Renal pelvis (tissue), 12 donors: Measurements from ENCODE around the gene SLIT1. TPM values are rescaled to one million over a fixed set of nuclear protein-coding genes. Genes with fewer than 3 reads are reported as not detected.
A peak's percentile ranks its signal among the peaks of the same experiment; 100 is the strongest.

ENCODE experiments used
- DNase-seq: peaks from one replicate; pipeline ENCODE4 v3.0.0-alpha.2; 2013
- long read RNA-seq, 16 experiments: transcript quantifications; one replicate each; lab custom pipeline, GENCODE V29; 2026
- polyA plus RNA-seq, 3 donors: library from polyadenylated mRNA; unstranded; fragments of 120-200 nt; gene quantifications; one replicate each; pipeline ENCODE4 v1.2.1, GENCODE V29; 2013; ENCODE audit not compliant: insufficient read length in 3 of 3

The SLIT1 gene
- polyA plus RNA-seq: 1 to 10 TPM; 6.7 to 8.3 (median 7.9) TPM
- long read RNA-seq, donor 1: 0 reads
- long read RNA-seq, donor 2: 0 reads
- long read RNA-seq, donor 3: 0 reads
- long read RNA-seq, donor 4: 0 reads
- long read RNA-seq, donor 5: 0 reads
- long read RNA-seq, donor 6: 0 reads
- long read RNA-seq, donor 7: 0 reads
- long read RNA-seq, donor 8: 0 reads
- long read RNA-seq, donor 9: 0 reads
- long read RNA-seq, donor 10: 0 reads
- long read RNA-seq, donor 11: 0 reads
- long read RNA-seq, donor 12: 0 reads
- long read RNA-seq, donor 13: 0 reads
- long read RNA-seq, donor 14: 0 reads
- long read RNA-seq, donor 15: 0 reads
- long read RNA-seq, donor 16: 0 reads

DNA sequence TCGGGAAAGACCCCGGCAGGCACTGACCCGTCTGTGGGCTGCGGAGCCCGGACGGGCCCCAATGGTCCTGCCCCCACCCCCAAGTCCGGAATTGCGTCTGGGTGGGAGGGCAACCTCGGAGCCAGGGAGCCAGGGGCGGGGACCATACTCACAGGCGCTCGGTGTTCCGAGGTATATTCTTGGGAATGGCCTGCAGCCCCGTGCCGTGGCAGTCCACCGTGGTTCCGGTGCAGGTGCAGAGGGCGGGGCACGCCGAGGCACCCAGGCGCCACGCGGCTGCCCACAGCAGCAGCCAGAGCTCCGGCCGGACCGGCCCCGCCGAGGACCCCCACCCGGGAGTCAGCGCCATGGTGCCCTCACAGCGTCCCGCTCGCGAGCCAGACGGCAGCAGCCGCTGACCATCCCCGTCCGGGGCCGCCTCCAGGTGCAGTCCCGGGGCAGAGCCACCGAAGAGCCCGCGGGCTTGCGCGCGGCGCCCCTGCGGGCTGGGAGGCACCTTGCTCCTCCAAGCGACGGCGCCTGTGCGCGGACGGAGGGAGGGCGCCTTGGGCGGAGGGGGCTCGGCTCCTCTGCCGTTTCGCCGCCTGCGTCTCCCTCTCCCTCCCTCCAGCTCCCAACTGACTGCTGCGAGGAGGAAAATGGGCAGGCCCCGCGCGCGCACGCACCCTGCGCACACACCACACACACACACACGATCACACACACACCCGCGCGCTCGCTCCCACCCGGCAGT lies at the start of gene SLIT1:
Gene SLIT1, minus strand, starts transcription at position 634 of the 733 bp plus-strand sequence. Its CDS starts 285 bp downstream, at position 349.
- DNase-seq: no peak

DNA sequence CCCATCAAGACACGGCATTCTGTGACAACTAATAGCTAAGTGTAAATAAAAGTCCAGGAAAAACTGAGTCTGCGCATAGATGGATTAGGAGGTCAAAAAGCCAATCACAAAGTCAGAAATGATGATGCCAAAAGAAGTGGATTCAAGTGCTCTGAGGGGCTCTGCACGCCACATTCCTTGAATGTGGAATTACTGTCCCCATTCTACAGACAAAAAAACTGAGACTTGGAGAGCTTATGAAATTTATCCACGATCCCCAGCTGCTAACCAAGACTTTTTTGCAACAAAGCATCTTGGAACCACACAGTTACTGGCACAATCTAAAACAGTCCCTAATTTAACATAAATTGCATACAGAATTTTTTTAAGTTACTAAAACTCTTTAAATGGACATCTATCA lies 49.6 kb upstream of the SLIT1 start:
- no peak for DNase-seq

DNA sequence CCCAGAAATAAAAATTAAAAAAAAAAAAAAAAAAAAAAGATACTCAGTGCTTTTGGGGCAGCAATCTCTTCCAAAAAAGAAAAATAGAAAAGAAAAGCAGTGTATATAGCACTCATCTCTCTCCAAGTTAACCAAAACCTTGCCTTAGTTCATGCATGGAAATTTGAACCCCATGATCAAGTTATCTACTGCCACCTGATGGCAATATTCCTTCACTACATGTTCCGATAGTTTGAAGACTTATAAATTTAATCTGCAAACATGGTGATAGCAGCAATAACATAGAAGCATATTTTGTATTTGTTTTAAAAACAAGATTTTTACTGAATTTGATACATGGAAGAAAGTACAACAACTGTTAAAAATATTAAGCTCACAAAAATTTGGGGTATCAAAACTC lies 48.6 kb upstream of the SLIT1 start:
- DNase-seq: peak; percentile 36

DNA sequence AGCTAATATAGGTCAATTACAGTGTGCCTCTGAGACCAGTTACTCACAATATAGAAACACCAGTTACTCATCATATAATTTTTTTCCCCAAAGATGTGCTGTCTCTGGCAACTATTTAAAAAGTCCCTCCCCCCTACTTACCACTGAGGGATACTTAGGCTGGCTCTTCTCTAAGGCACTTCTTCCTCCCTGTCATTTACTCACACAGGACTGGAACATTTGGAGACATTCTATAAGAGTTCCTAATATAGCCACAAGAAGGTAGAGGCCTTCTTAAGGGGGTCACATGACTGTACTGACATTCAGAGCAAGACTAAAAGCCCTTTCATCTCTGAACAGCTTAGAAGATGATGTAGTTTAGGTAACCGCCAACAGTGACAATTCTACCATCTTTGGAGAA lies 44.4 kb upstream of the SLIT1 start:
- no peak for DNase-seq

DNA sequence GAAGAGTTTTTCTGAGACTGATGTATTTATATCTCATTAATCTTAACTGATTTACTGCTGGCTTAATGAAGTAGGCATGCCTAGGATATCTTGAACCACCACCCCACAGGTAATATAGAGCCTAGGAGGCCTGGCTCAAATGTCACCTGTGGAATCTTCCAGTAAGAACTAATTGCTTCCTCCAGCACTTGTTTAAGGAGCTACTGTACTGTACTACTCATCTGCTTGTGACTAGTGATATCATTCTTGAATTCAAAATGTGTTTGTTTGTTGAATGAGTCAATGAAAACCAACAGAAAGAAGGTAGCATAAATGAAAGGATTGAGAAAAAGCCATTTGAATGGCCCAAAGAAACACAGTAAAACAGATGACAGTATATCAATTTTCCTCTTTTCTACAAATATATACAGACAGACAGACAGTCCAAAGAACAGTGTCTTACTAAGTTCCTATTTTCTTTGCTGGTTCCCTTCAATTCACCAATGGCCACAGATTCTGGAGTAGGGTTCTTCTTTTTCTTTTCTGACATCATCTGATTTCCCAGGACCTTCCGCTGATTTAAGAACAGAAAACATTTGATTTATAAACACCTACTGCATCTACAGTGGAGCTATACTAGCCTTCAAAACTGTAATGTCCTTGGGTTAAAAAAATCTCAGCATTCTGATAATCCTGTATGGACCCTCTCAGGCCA lies 43.7 kb upstream of the SLIT1 start:
- no peak for DNase-seq

DNA sequence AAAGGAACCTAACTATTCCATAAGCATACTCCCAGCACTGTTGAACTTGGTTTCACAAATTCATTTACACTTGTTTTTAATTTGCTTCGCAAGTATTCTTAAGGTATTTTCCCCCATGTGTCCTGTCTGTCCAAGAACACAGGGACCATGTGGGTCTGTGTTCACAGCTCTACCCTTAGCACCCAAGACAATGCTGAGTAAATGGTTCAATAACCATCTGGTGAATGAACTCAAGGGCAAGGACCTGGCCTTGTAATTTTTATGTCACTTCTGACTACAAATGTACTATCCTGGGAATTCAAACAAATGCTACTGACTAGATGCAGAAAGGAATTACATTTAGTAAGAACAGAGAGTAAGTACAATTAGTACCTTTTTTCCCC lies 43.0 kb upstream of the SLIT1 start:
- DNase-seq: no peak

DNA sequence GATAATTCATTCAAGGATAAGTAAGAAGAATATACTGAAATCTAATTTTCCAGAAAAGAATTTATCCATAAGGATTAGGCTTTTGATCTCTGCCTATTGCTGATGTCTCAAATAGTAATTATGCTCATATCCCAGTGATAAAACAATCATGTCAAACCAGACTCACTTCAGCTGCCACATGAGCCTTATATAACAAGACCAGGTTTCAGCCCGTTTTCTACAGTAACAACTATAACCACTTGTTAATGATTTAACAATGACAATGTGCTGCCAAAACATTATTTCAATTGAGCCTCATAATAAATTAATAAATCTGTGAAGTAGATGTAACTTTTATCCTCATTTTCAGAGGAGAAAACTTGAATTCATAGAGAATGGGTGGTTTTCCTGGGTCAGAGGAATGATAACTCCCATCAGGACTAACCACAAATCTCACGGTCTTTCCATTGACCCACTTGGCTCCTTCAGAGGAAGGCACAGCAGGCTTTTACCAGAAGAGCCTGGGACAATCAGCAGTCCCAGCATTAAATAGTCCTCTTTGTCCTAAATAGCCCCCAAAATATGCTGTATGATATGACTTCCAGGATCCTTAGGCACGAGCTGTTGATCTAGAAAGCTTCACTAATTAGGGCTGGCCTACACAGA lies 42.5 kb upstream of the SLIT1 start:
- no peak for DNase-seq

DNA sequence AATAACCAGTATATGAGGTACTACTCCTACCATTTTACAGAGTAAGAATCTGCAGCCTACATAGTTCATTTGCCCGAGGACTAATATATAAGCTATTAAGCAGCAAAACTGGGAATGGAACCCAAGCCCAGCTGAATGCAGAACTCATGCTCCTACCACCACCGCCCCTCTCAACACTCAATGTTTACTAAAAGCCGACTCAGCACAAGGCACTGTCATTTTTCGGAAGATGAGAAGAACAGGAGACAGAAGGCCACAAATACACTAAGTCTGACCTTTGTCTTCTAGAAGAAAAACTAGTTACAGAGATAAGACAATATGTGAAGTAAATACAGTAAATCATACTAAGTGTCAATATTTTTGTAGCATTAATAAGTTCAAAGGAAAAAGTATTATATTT lies 40.6 kb upstream of the SLIT1 start:
- DNase-seq: no peak

DNA sequence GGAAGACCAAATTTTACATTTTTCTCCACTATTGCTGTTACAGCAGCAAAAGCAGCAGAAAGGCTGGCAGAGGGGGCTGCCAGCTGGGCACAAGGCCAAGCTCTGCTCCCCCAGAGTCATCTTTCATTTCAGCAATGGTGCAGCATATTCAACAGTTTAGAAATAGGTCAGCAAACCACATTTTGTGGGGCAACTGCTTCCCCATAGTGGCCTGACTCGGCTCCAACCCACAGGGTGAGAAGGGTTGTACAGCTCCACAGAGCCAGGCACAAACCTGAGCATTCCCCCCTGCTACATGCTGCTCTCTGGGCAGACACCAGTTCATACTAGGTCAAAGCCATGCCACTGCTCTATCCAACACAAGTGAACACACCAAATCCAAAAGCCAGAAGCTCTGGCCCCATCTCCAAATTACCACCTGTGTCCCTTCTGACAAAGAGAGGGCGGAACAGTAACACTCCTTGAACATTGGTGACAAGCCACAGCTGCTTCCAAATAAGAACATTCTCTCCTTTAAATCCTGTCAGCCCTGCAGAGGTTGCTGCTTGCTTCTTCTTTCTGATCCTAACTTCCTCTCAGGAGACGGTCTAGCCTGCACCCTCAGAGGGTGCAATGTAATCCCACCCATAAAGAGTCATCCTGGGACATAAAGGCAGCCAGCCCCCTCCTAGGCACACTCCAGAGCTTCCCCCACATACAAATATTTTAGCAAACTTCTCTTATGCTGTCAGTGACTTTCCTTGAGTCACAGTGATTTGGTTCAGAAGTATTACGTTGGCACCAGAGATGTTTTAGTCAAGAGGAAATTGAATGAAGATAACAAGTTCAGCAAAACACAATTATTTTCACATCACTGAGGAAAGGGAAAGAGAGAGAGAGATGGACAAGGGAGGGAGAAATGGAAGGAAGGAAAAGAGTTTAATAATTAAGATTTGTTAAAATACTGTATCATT lies 39.0 kb upstream of the SLIT1 start:
- no peak for DNase-seq

DNA sequence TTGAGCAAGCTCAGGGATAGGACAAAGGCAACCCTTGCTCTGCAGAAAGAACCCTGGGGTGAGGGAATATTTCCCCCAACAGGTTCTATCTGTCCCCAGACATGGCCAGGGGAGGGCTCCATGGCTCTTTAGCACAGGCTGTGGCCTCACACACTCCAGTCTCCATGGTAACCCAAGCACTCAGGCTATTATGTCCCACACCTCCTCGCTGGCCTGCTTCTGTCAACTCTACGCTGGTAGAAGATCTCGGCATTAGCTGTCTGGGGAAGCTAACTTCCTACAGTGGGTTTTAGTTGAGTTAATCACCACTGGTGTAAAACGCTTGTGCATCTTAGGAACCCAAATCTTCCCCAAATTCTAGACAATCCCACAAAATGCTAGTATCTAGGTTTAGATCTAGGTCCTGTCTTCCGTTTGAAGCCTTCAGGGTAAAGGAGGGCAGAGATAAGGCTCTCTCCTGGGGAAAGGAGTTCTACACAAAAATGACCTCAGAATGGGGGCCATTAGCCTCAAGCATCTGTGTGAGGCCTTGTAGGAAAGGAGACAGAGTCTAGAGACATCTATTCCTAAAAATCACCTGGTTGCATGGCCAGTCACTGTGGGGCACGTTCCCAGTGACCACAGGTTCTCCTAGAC lies 36.7 kb upstream of the SLIT1 start:
- DNase-seq: peak; percentile 39

DNA sequence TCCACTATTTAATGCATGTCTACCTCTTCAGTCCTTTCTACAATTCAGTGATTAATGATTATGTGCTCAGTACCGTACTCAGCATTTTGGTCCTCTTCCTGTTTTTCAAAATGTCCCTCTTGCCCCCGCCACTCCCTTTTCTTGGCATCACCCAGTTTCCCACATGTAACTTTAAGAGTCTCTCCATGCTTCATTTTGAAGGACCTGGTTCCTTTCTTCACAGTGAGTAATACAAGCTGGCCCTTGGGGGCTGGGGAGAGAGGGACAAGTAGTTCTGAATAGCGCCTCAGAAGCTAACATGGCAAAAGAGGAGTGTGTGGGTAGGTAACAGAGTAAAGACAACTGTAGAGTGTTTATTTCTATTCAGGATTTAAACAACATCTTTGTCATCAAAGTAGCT lies 34.6 kb upstream of the SLIT1 start:
- DNase-seq: no peak

DNA sequence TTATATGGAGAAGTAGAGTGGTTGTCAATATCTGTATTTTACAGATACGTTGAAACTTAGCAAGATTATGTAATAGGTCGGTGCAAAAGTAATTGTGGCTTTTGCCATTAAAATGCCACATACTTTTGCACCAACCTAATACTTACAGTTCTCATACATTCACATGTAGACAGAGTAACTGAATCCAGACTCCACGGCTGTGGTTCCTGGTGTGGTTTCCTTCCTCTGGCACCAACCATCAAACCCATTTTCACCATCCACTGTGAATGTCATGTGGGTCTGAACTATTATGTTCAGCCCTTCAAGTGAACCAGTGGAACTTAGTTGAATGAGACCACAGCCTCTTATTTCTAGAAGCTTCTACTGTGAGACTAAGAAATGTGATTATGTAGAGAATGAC lies 31.5 kb upstream of the SLIT1 start:
- DNase-seq: no peak

DNA sequence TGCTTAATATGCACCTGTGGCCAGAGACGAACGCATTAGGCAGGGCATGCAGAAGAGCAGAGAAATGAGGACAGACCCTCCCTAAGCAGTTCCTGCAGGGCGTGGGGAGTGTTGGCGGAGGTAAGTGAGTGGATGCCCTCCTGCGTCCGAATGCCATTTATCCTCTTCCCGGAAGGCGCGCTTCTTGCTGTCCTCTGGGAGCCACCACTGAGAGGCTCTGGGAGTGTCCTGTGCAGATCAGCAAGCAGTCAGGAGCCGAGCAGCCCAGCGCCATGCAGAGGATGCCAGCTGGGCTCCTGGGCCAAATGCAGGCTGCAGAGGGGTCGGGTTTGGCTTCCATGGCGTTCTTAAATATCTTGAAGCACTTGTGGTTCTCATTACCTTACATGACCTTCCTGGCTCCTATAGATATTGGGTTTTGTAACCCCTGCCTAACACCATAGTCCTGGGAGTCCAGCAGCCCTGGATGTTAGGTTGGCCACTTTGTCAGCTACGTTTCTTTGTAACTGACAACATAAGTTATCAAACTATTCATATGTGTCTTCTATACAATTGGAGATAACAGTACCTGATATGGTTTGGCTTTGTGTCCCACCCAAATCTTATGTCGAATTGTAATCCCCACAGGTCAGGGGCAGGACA lies 30.0 kb upstream of the SLIT1 start:
- DNase-seq: no peak

DNA sequence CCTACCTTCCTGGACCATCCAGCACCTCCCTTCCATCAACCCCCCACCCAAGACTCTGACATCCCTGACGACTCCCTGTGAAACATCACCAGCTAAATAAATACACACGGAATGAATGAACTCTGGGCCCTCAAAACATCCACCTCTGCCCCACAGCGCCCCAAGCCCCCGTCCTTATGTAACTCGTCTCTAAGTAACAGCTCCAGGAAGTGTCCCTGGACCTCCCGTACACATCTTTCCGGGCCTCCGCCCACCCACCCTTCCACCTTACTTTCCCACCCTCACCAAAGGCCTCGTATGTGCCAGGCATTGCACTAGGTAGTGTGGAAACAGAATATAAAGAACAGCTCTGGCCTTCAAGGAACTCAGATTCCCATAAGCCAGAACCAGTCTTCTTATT lies 27.7 kb upstream of the SLIT1 start:
- no peak for DNase-seq

DNA sequence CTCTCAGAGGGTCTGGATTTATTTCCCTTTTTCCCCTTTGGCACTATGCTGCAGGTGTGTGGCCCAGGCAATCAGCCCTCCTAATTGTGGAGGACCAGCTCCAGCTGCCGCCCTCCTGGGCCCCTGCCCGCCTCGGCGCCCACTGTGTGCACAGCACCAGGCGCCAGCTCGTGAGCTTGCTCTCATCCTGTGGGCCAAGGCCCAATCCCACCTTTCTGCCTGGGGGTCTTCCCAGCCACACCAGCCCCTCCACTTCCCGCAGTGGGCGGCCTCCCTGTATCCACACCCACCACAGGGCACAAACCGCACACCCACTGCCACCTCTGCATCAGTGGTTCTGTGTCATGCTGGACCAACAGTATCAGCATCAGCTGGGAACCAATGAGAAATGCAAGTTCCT lies 25.5 kb upstream of the SLIT1 start:
- DNase-seq: no peak

DNA sequence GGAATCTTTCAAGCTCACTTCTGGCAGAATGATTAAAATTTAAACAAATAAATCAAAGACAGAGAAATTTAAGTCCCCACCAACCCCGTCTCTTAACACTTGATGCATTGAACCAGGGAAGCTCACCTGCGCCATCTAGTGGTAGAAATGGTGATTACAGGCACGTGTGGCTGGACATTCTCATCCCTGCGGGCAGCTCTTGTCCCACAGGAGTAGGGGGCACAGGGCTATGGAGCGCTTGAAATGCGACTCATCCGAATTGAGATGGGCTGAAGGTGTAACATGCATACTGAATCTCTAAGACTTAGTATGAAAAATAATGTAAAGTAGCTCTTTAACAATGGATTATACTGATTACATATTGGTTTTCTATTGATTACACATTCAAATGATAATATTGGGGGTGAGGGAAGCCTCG lies 24.8 kb upstream of the SLIT1 start:
- peak; percentile 77 for DNase-seq

DNA sequence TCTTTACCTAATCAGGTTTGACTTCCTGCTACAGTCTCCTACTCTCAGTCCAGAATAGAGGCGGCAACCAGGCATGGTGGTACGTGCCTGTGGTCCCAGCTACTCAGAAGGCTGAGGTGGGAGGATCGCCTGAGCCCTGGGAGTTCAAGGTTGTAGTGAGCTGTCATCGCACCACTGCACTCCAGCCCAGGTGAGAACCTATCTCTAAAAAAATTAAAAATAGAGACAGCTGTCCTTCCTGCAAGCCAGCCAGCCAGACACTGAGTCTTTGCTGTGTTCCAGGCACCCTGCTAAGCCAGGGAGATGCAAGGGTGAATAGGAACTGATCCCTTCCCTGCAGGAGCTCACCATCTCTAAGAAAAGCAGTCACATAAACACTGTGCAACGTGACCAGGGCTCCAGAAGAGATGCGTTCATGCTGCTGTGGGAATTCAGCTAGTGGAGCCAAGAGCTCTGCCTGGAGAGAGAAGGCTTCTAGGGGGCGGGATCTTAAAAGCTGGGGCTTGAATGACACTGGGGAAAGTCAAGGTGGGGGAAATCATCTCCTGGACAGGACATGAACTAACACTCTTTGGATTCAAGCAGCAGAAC lies 22.1 kb upstream of the SLIT1 start:
- no peak for DNase-seq

DNA sequence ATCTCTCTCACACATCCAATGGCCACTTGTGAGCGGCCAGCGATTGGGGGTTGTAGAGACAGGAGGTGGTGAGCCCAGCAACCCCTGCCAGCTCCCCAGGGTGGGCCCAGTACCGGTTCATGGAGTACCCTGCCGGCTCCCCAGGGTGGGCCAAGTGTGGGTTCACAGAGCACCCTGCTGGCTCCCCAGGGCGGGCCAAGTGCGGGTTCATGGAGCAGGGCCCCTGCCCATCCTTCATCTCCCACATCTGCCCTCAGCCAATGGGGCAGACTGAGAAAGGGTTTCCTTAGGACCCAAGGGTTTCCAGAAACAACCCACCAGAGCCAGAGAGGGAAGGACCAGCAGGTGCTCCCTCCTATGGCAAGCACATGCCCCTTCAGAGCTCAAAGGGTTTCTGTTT lies 21.4 kb upstream of the SLIT1 start:
- no peak for DNase-seq

DNA sequence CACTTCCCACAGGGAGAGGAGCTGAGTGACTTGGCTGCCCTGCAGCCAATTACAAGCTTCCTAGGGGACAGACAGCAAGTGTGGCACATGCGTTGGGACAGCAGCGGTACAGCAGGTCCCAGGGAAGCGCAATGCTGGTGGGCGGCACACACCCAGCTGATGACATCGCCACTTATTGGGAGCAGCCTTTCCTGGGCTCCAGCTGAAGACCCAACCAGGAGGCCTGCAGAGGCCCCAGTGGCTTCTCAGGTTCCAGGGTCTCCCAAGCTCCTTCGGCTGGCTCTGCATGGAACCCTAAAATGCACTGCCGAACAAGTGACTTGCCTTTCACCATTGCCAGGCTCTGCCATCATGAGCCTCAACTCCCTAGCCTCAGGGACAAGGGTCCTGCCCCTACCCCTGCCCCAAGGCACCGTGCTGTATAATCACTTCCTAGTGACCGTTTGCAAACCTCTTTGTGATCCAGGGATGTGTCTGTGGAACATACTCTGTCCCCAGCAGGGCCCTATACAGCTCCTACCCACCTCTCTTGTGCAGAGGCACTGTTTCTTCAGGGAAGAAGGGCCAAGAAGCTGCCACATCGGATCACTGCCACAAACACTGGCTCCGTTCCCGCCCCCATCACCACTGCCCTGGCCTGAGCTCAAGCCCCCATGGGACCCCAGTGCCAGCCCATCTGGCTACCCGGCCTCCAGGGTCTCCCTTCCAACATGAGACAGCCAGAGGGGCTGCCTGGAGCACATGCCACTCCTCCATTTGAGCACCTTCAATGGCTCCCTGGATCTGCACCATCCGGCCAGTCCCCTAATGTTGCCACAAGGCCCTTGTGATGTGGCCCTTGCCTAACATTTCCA lies 19.3 kb upstream of the SLIT1 start:
- no peak for DNase-seq
